H1 (cell line): ENCODE data around the gene PKD1L1. TPM values are rescaled to one million over a fixed set of nuclear protein-coding genes. Genes with fewer than 3 reads are reported as not detected.

ENCODE experiments used
- CTCF ChIA-PET: fragments of 300-600 bp; sonication (Branson Sonifier 250); formaldehyde crosslinking; loops from one replicate; lab custom pipeline; 2021; ENCODE audit not compliant: partially characterized antibody; lab: Charles Lee
- POLR2A ChIA-PET: fragments of 300-600 bp; sonication (Branson Sonifier 250); formaldehyde crosslinking; loops from one replicate; lab custom pipeline; 2021; ENCODE audit warnings: inconsistent platforms; ENCODE audit not compliant: partially characterized antibody; lab: Charles Lee
- DNase-seq, 2 experiments: peaks; one replicate each; pipeline versions ENCODE4 v3.0.0 to v3.0.0-alpha.2; 2010 to 2022; ENCODE audit warnings: low spot score in 2 of 2, low read depth in 1 of 2, mixed read lengths in 1 of 2
- FAIRE-seq: peaks from 2 replicates; lab custom pipeline; 2011; peaks lifted over from hg19 to GRCh38; lab: Jason Lieb, UNC
- H2AFZ ChIP-seq: 2 replicates; pipeline ENCODE4 v1.8.1; 2012; ENCODE audit warnings: low read length, inconsistent platforms
- H2AK5ac ChIP-seq: 2 replicates; pipeline ENCODE4 v1.6.1; 2013; ENCODE audit warnings: low read depth, low read length
- H2BK120ac ChIP-seq: replicated peaks from 2 replicates; pipeline ENCODE3; 2013; ENCODE audit warnings: low read depth, low read length, inconsistent platforms
- H2BK12ac ChIP-seq: 2 replicates; pipeline ENCODE4 v1.6.1; 2013; ENCODE audit warnings: low read depth, low read length
- H2BK15ac ChIP-seq: 2 replicates; pipeline ENCODE4 v1.6.1; 2013; ENCODE audit warnings: low read length
- H2BK20ac ChIP-seq: 2 replicates; pipeline ENCODE4 v1.6.1; 2013; ENCODE audit warnings: low read length
- H2BK5ac ChIP-seq: 2 replicates; pipeline ENCODE4 v1.6.1; 2013; ENCODE audit warnings: low read depth, low read length
- H3K14ac ChIP-seq: 2 replicates; pipeline ENCODE4 v1.6.1; 2013; ENCODE audit warnings: inconsistent platforms; ENCODE audit not compliant: insufficient read length
- H3K18ac ChIP-seq: 2 replicates; pipeline ENCODE4 v1.6.1; 2013; ENCODE audit warnings: low read length; ENCODE audit errors: extremely low read depth
- H3K23ac ChIP-seq: 2 replicates; pipeline ENCODE4 v1.6.1; 2013; ENCODE audit warnings: inconsistent platforms; ENCODE audit not compliant: insufficient read length
- H3K23me2 ChIP-seq: 2 replicates; pipeline ENCODE4 v1.6.1; 2013; ENCODE audit warnings: low read depth, low read length
- H3K27ac ChIP-seq: 2 replicates; pipeline ENCODE4 v1.6.1; 2011; ENCODE audit warnings: low read depth, low read length, inconsistent platforms
- H3K27me3 ChIP-seq, 4 experiments: replicated peaks in 1 of 4; 1 replicate in 1 of 4; 2 replicates in 3 of 4; pipeline versions ENCODE4 v1.6.1 to v1.8.1; 2011 to 2013; ENCODE audit warnings: low read length in 3 of 4, mild to moderate bottlenecking in 3 of 4, inconsistent platforms in 2 of 4, mixed read lengths in 2 of 4, moderate library complexity in 1 of 4; ENCODE audit not compliant: control insufficient read depth in 3 of 4, insufficient read depth in 3 of 4; ENCODE audit errors: extremely low read depth in 1 of 4
- H3K36me3 ChIP-seq, 4 experiments: 2 replicates each; pipeline versions ENCODE4 v1.6.1 to v1.8.1; 2011 to 2013; ENCODE audit warnings: mild to moderate bottlenecking in 4 of 4, low read length in 3 of 4, moderate library complexity in 2 of 4, control low read depth in 1 of 4, inconsistent platforms in 1 of 4; ENCODE audit not compliant: insufficient read depth in 4 of 4, control insufficient read depth in 2 of 4
- H3K4ac ChIP-seq: replicated peaks from 2 replicates; pipeline ENCODE3; 2013; ENCODE audit warnings: low read length, low read depth, mixed read lengths, inconsistent platforms; ENCODE audit not compliant: insufficient read length
- H3K4me1 ChIP-seq, 4 experiments: replicated peaks in 1 of 4; 1 replicate in 1 of 4; 2 replicates in 3 of 4; pipeline versions ENCODE4 v1.6.1 to v1.8.1; 2011 to 2013; ENCODE audit warnings: low read length in 3 of 4, inconsistent platforms in 2 of 4, mixed read lengths in 1 of 4; ENCODE audit not compliant: insufficient read depth in 4 of 4, control insufficient read depth in 3 of 4
- H3K4me2 ChIP-seq, 2 experiments: 2 replicates each; pipeline versions ENCODE4 v1.6.1 to v1.8.1; 2011 to 2013; ENCODE audit warnings: low read depth in 2 of 2, low read length in 2 of 2, control low read depth in 1 of 2, inconsistent platforms in 1 of 2, mild to moderate bottlenecking in 1 of 2; ENCODE audit not compliant: insufficient read depth in 1 of 2
- H3K4me3 ChIP-seq, 4 experiments: fragments of 200-600, 300-600 bp in 1 of 4; sonication (generic), shearing (Covaris generic), sonication (Bioruptor Twin) in 1 of 4; 2 replicates each; pipeline versions ENCODE4 v1.5.1 to v1.8.1; 2011 to 2016; ENCODE audit warnings: low read length in 4 of 4, low read depth in 3 of 4, control low read depth in 2 of 4, inconsistent platforms in 2 of 4, mild to moderate bottlenecking in 2 of 4, mixed read lengths in 1 of 4, moderate library complexity in 1 of 4; ENCODE audit not compliant: insufficient read depth in 2 of 4; ENCODE audit errors: extremely low read depth in 1 of 4
- H3K56ac ChIP-seq: replicated peaks from 2 replicates; pipeline ENCODE3; 2013; ENCODE audit warnings: low read depth, mild to moderate bottlenecking, mixed read lengths, low read length, inconsistent platforms; ENCODE audit not compliant: insufficient read length
- H3K79me1 ChIP-seq: 2 replicates; pipeline ENCODE4 v1.6.1; 2013; ENCODE audit warnings: low read depth, low read length, control low read depth
- H3K79me2 ChIP-seq, 2 experiments: 2 replicates each; pipeline versions ENCODE4 v1.6.1 to v1.8.1; 2012 to 2013; ENCODE audit warnings: low read length in 2 of 2, mild to moderate bottlenecking in 2 of 2, inconsistent platforms in 1 of 2; ENCODE audit not compliant: insufficient read depth in 2 of 2, control insufficient read depth in 1 of 2
- H3K9ac ChIP-seq, 4 experiments: replicated peaks in 1 of 4; 1 replicate in 1 of 4; 2 replicates in 3 of 4; pipeline versions ENCODE4 v1.6.1 to v1.8.1; 2011 to 2013; ENCODE audit warnings: low read depth in 3 of 4, low read length in 3 of 4, control low read depth in 2 of 4, mild to moderate bottlenecking in 2 of 4, moderate library complexity in 2 of 4, inconsistent platforms in 1 of 4; ENCODE audit errors: extremely low read depth in 1 of 4
- H3K9me3 ChIP-seq, 2 experiments: 2 replicates each; pipeline versions ENCODE4 v1.6.1 to v1.8.1; 2012 to 2013; ENCODE audit warnings: mild to moderate bottlenecking in 2 of 2, moderate library complexity in 2 of 2, control low read depth in 1 of 2, inconsistent platforms in 1 of 2, low read depth in 1 of 2, low read length in 1 of 2, mixed read lengths in 1 of 2; ENCODE audit not compliant: insufficient read depth in 2 of 2
- H4K20me1 ChIP-seq, 2 experiments: replicated peaks in 1 of 2; 2 replicates each; pipeline versions ENCODE3 to v1.8.1; 2011 to 2013; ENCODE audit warnings: inconsistent platforms in 2 of 2, low read length in 2 of 2, mild to moderate bottlenecking in 1 of 2; ENCODE audit not compliant: insufficient read depth in 2 of 2, control insufficient read depth in 1 of 2
- H4K5ac ChIP-seq: 2 replicates; pipeline ENCODE4 v1.6.1; 2013; ENCODE audit warnings: low read length, low read depth, mixed read lengths, inconsistent platforms; ENCODE audit not compliant: insufficient read length
- H4K8ac ChIP-seq: 2 replicates; pipeline ENCODE4 v1.8.0; 2013; ENCODE audit warnings: mild to moderate bottlenecking, moderate library complexity, low read length, inconsistent platforms; ENCODE audit not compliant: insufficient read depth; ENCODE audit errors: extremely low read depth
- H4K91ac ChIP-seq: replicated peaks from 2 replicates; pipeline ENCODE3; 2013; ENCODE audit warnings: low read length, mixed read lengths, inconsistent platforms; ENCODE audit not compliant: insufficient read length
- ATF3 ChIP-seq: IDR thresholded peaks from 2 replicates; pipeline ENCODE4 v1.6.1; 2011; ENCODE audit warnings: low read depth, mild to moderate bottlenecking, low read length; ENCODE audit not compliant: insufficient read depth
- CEBPB ChIP-seq: IDR thresholded peaks from 2 replicates; pipeline ENCODE4 v1.6.1; 2012; ENCODE audit warnings: low read depth, low read length
- HDAC2 ChIP-seq, 2 experiments: fragments of 300-600 bp in 1 of 2; sonication (generic) in 1 of 2; IDR thresholded peaks; 2 replicates each; pipeline ENCODE4 v1.6.1; 2011 to 2012; ENCODE audit warnings: low read depth in 2 of 2, low read length in 2 of 2, mild to moderate bottlenecking in 2 of 2, moderate library complexity in 2 of 2, borderline replicate concordance in 1 of 2, inconsistent platforms in 1 of 2
- KDM5A ChIP-seq: fragments of 200-600 bp; IDR thresholded peaks from 2 replicates; pipeline ENCODE4 v1.7.1; 2012; ENCODE audit warnings: mild to moderate bottlenecking, low read length, inconsistent platforms, mixed read lengths
- PHF8 ChIP-seq: fragments of 200-600 bp; sonication (generic); conservative IDR thresholded peaks from 2 replicates; pipeline ENCODE4 v1.7.1; 2012; ENCODE audit warnings: low read depth, mild to moderate bottlenecking, inconsistent platforms, low read length, moderate library complexity
- POU5F1 ChIP-seq: IDR thresholded peaks from 2 replicates; pipeline ENCODE4 v1.6.1; 2011; ENCODE audit warnings: low read depth, mild to moderate bottlenecking, low read length, moderate library complexity
- TAF1 ChIP-seq: IDR thresholded peaks from 2 replicates; pipeline ENCODE4 v1.6.1; 2011; ENCODE audit warnings: mild to moderate bottlenecking, low read depth, low read length
- TAF7 ChIP-seq: optimal IDR thresholded peaks from 2 replicates; pipeline ENCODE3; 2011; ENCODE audit warnings: low read depth, mild to moderate bottlenecking, inconsistent platforms, low read length, moderate library complexity, borderline replicate concordance
- YY1 ChIP-seq: IDR thresholded peaks from 2 replicates; pipeline ENCODE4 v1.6.1; 2011; ENCODE audit warnings: low read depth, mild to moderate bottlenecking, low read length
- WGBS, 2 experiments: shearing (Covaris generic) in 1 of 2; methylation state at CpG; one replicate each; pipeline versions ENCODE4 v1.1.6 to v1.1.7; 2013 to 2015; ENCODE audit warnings: low lambda C conversion rate in 2 of 2, mixed read lengths in 2 of 2, inconsistent platforms in 1 of 2, low coverage in 1 of 2, missing lambda C conversion rate in 1 of 2; ENCODE audit not compliant: insufficient replicate concordance in 2 of 2, insufficient coverage in 1 of 2, insufficient read length in 1 of 2; ENCODE audit errors: extremely low coverage in 1 of 2, missing lambda C conversion rate in 1 of 2; 5-methylcytosine and 5-hydroxymethylcytosine counted together
- polyA plus RNA-seq, 7 experiments: library from polyadenylated mRNA; depleted of rRNA in 3 of 7; stranded (reverse) in 5 of 7; unstranded in 2 of 7; fragments of >200 nt in 5 of 7; fragments of 200-250 nt in 2 of 7; gene quantifications; 1 replicate in 5 of 7; 2 replicates in 1 of 7; 4 replicates in 1 of 7; pipeline versions ENCODE4 v1.2.1 to v1.2.3, GENCODE V29; 2011 to 2013; ENCODE audit warnings: missing spikeins in 2 of 7, mixed read lengths in 2 of 7
- total RNA-seq: library from RNA; stranded (reverse); fragmentation: NEBNext Ultra II Directional; extraction: Animal tissue kit (Norgen Biotek cat#: 25700); gene quantifications from 2 replicates; pipeline ENCODE4 v1.2.1, GENCODE V29; 2021

The PKD1L1 gene
- total and polyA plus RNA-seq, 2 of the 8 experiments (the other 6 are each of a cell fraction or from before 2014, with no cell fraction given) = 0.22 to 0.35 TPM

DNA sequence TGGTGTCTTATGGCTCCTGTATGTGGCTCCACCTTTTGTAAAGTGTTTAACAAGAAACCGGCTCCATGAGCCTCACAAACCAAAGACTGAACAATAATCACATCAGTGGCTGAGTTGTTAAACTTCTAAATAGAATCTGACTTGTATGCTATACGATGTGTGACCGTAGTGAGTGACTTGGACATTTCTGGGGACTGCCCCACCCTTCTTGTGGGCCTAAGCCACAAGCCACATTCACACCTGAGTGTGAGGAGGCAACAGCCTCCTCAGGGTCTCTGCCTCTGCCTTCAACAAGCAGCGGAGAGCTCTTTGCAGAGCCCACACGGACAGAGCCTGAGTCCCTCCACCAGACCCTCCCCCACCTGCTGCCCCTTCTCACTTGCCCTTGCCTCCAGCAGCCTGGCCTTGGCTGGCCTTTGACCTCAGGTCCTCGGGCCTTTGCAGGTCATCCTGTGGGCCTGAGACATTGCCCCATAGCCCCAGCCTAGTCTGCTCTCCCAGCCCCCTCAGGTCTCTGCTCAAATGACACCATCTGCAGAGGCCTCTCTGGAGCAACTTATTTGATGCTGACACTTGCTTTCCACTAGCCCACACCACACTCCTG is 209.6 kb downstream of the PKD1L1 start:
- TF ChIP-seq KDM5A (no peak), ATF3 (no peak), HDAC2 (IDR thresholded peaks at IDR 0.05; ENCODE audit: borderline replicate concordance in 1 of 2, low read depth in 2 of 2, low read length in 2 of 2) (no peak), PHF8 (no peak), CEBPB (no peak), POU5F1 (no peak), YY1 (no peak), TAF1 (no peak), TAF7 (no peak)
- H3K23ac ChIP-seq = no peak overlapping the region
- CTCF ChIA-PET = interaction anchor here (0.6 to 2.5 kb wide), 2 partner anchors 14 to 75 kb away, joined by 5 to 6 read pairs; no protein-coding TSS in a partner anchor
- H3K4me1 ChIP-seq = peaks cover 0 to 6% (median 3%) of the 10 kb centered on the region in 4 experiments; a peak in 3 of 7 replicates
- H2BK120ac ChIP-seq = no peak overlapping the region
- no peak overlapping the region for H4K8ac ChIP-seq
- no peak overlapping the region for H2AK5ac ChIP-seq
- no peak overlapping the region for H3K27ac ChIP-seq
- H3K27me3 ChIP-seq = peaks cover 0 to 2% (median 0%) of the 10 kb centered on the region in 4 experiments; a peak in 1 of 7 replicates
- no peak overlapping the region for H3K14ac ChIP-seq
- no peak overlapping the region for H3K4me3 ChIP-seq
- POLR2A ChIA-PET = no interaction called here
- WGBS, 2 experiments = 83% methylated on average over 6 of the region's 6 CpGs; no CpG with 5 or more reads in 1 of the 2 experiments
- no peaks in the 10 kb centered on the region for H3K23me2 ChIP-seq
- no peak overlapping the region for H3K4ac ChIP-seq
- H4K20me1 ChIP-seq = no peaks in the 10 kb centered on the region
- FAIRE-seq (no peak), DNase-seq (no peak)
- no peak overlapping the region for H4K91ac ChIP-seq
- H3K79me1 ChIP-seq = no peaks in the 10 kb centered on the region
- no peaks in the 10 kb centered on the region for H3K9me3 ChIP-seq
- no peak overlapping the region for H2BK12ac ChIP-seq
- no peak overlapping the region for H3K18ac ChIP-seq
- no peak overlapping the region for H3K4me2 ChIP-seq
- H3K79me2 ChIP-seq = no peaks in the 10 kb centered on the region
- no peak overlapping the region for H2BK15ac ChIP-seq
- H3K9ac ChIP-seq = no peak overlapping the region
- H3K36me3 ChIP-seq = no peaks in the 10 kb centered on the region
- no peak overlapping the region for H2BK20ac ChIP-seq
- no peak overlapping the region for H3K56ac ChIP-seq
- H2AFZ ChIP-seq = no peak overlapping the region
- H4K5ac ChIP-seq = no peak overlapping the region
- no peak overlapping the region for H2BK5ac ChIP-seq
